DND-41 (cell line): ENCODE data around the gene STK32C.

Source experiments
- ATAC-seq: fragments of 200-7000 bp; cut with Tn5 transposase; 3 replicates; pipeline ENCODE4 v1.9.1; 2021; ENCODE audit warnings: low read depth; ENCODE audit not compliant: insufficient read depth
- DNase-seq: peaks from one replicate; pipeline ENCODE4 v3.0.0-alpha.2; 2020
- H2AFZ ChIP-seq: 2 replicates; pipeline ENCODE4 v1.6.0; 2012; ENCODE audit warnings: low read depth, low read length
- H3K27ac ChIP-seq: 2 replicates; pipeline ENCODE4 v1.5.1; 2012; ENCODE audit warnings: low read length, inconsistent platforms
- H3K27me3 ChIP-seq: fragments of 200-600 bp; sonication (generic); 2 replicates; pipeline ENCODE4 v1.6.0; 2012; ENCODE audit warnings: low read length, mild to moderate bottlenecking, inconsistent platforms; ENCODE audit not compliant: insufficient read depth, poor library complexity
- H3K36me3 ChIP-seq: 2 replicates; pipeline ENCODE4 v1.5.1; 2012; ENCODE audit warnings: low read length, inconsistent platforms; ENCODE audit not compliant: insufficient read depth
- H3K4me1 ChIP-seq: 2 replicates; pipeline ENCODE4 v1.5.1; 2012; ENCODE audit warnings: mild to moderate bottlenecking, low read length; ENCODE audit not compliant: insufficient read depth
- H3K4me2 ChIP-seq: 2 replicates; pipeline ENCODE4 v1.6.0; 2012; ENCODE audit warnings: mild to moderate bottlenecking, moderate library complexity, low read length, inconsistent platforms; ENCODE audit not compliant: insufficient read depth
- H3K4me3 ChIP-seq, 2 experiments: fragments of 200-600 bp in 1 of 2; shearing (Covaris generic) in 1 of 2; 2 replicates each; pipeline ENCODE4 v1.5.1; 2012 to 2016; ENCODE audit warnings: inconsistent platforms in 2 of 2, low read length in 2 of 2, mild to moderate bottlenecking in 2 of 2, low read depth in 1 of 2, moderate library complexity in 1 of 2
- H3K79me2 ChIP-seq: 2 replicates; pipeline ENCODE4 v1.6.0; 2012; ENCODE audit warnings: low read length, inconsistent platforms; ENCODE audit not compliant: insufficient read depth
- H3K9ac ChIP-seq: 2 replicates; pipeline ENCODE4 v1.6.0; 2012; ENCODE audit warnings: low read depth, mild to moderate bottlenecking, inconsistent platforms, low read length, moderate library complexity
- H3K9me3 ChIP-seq: 2 replicates; pipeline ENCODE4 v1.5.1; 2012; ENCODE audit warnings: low read length, moderate library complexity, mild to moderate bottlenecking, inconsistent platforms; ENCODE audit not compliant: insufficient read depth, severe bottlenecking
- H4K20me1 ChIP-seq: 2 replicates; pipeline ENCODE4 v1.6.0; 2012; ENCODE audit warnings: low read length; ENCODE audit not compliant: insufficient read depth
- EZH2 ChIP-seq: IDR thresholded peaks from 3 replicates; pipeline ENCODE4 v1.6.1; 2012; ENCODE audit warnings: borderline replicate concordance, low read depth, mild to moderate bottlenecking, moderate library complexity, low read length, inconsistent platforms; ENCODE audit not compliant: severe bottlenecking
- TF ChIP-seq, protein P1 (sequence below): IDR thresholded peaks from 2 replicates; pipeline ENCODE4 v1.5.1; 2012; ENCODE audit warnings: borderline replicate concordance, low read length, moderate library complexity, mild to moderate bottlenecking; ENCODE audit not compliant: poor library complexity, severe bottlenecking; ENCODE audit errors: extremely low read depth

Gene STK32C

DNA sequence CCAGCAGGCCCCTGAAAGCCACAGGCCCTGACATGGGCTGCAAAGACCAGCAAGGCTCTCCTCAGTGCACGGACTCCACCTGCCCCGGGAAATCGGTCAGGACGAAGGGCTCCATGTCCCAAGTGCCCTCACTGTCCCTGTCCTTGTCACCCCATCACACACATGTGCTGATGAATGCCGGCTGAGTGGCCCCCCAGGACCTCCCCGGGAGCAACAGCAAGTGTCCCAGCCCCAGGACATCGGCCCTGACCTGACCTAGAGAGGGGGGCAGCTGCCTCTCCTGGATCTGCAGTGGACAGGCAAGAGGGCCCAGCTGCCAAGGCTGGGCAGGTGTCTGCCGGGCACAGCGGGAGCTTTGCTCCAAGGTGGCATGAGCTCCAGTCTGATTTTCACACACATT is 49.8 kb downstream of the STK32C start:
- Histone ChIP-seq H3K9ac (no peak overlapping the region), H3K4me3 (no peak overlapping the region), H3K27ac (no peak overlapping the region), H3K4me1 (no peaks in the 10 kb centered on the region), H3K36me3 (no peaks in the 10 kb centered on the region), H3K9me3 (no peaks in the 10 kb centered on the region), H3K79me2 (no peaks in the 10 kb centered on the region), H3K4me2 (no peak overlapping the region), H2AFZ (no peak overlapping the region), H3K27me3 (no peaks in the 10 kb centered on the region), H4K20me1 (no peaks in the 10 kb centered on the region)
- ATAC-seq, result no peak
- no peak for TF ChIP-seq EZH2
- TF ChIP-seq, protein P1, sequence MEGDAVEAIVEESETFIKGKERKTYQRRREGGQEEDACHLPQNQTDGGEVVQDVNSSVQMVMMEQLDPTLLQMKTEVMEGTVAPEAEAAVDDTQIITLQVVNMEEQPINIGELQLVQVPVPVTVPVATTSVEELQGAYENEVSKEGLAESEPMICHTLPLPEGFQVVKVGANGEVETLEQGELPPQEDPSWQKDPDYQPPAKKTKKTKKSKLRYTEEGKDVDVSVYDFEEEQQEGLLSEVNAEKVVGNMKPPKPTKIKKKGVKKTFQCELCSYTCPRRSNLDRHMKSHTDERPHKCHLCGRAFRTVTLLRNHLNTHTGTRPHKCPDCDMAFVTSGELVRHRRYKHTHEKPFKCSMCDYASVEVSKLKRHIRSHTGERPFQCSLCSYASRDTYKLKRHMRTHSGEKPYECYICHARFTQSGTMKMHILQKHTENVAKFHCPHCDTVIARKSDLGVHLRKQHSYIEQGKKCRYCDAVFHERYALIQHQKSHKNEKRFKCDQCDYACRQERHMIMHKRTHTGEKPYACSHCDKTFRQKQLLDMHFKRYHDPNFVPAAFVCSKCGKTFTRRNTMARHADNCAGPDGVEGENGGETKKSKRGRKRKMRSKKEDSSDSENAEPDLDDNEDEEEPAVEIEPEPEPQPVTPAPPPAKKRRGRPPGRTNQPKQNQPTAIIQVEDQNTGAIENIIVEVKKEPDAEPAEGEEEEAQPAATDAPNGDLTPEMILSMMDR, result no peak
- no peak for DNase-seq

DNA sequence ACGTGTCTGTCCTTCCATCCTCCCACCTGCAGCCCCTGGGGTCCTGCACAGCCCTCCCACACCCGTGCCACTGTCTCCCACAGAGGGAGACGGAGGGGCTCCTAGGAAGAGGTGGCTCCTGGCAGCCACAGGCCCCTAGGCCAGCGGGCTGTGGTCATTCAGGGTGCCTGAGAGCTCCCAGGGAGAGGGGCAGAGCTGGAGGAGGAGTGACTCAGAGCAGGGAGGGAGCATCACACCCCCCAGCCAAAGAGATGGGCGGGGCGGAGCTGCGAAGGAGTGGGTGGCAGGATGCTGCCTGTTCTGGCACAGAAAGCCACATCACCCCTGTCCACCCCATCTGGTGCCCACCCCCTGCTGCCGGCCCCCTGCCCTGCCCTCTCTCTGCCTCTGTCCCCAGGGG is 50.5 kb downstream of the STK32C start:
- no peaks in the 10 kb centered on the region for H3K36me3 ChIP-seq
- H3K9ac ChIP-seq, result no peak overlapping the region
- H3K27ac ChIP-seq, result no peak overlapping the region
- H3K9me3 ChIP-seq, result no peaks in the 10 kb centered on the region
- no peak overlapping the region for H3K4me2 ChIP-seq
- ATAC-seq (no peak), DNase-seq (no peak)
- TF ChIP-seq EZH2, result no peak
- TF ChIP-seq, protein P1, result no peak
- H3K4me1 ChIP-seq, result no peaks in the 10 kb centered on the region
- H3K79me2 ChIP-seq, result no peaks in the 10 kb centered on the region
- no peaks in the 10 kb centered on the region for H3K27me3 ChIP-seq
- H3K4me3 ChIP-seq, result no peak overlapping the region
- H2AFZ ChIP-seq, result no peak overlapping the region
- no peaks in the 10 kb centered on the region for H4K20me1 ChIP-seq

DNA sequence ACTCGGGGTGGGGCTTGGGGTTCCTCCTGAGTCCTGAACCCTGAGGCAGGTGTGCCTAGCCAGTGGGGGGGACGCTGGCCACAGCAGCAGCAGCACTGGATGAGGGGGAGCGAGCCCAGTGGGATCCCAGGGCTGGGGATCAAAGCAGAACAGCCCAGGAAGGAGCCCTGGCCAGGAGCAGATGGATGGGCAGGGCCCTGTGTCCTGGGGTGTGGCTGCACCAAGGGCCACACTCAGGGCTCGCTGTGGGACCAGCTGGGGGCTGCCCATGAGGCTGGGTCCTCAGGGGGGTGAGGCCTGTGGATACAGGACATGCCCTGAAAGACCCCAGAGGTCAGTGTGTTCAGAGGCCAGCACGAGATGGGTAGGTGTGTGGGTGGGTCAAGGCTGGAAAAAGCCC is 50.9 kb downstream of the STK32C start:
- Histone ChIP-seq H4K20me1 (no peaks in the 10 kb centered on the region; the same call in 1 of the 2 replicates), H3K4me3 (no peak overlapping the region), H3K36me3 (no peaks in the 10 kb centered on the region), H3K4me2 (no peak overlapping the region), H3K9me3 (no peaks in the 10 kb centered on the region), H3K9ac (no peak overlapping the region), H2AFZ (no peak overlapping the region), H3K4me1 (no peaks in the 10 kb centered on the region), H3K79me2 (no peaks in the 10 kb centered on the region), H3K27me3 (no peaks in the 10 kb centered on the region), H3K27ac (no peak overlapping the region)
- no peak for ATAC-seq
- no peak for DNase-seq
- TF ChIP-seq EZH2, result no peak
- TF ChIP-seq, protein P1, result no peak
